ENCODE measurements around the gene FCN3. TPM values are rescaled to one million over a fixed set of nuclear protein-coding genes. Genes with fewer than 3 reads are reported as not detected.

Gene FCN3
- total RNA-seq, 4 donors from 2014 or later: 3.0 to 4.7 (median 4.3) TPM

- no peaks in the 10 kb centered on the region for H3K27me3 ChIP-seq
- no peaks in the 10 kb centered on the region for H3K9me3 ChIP-seq
- H3K27ac ChIP-seq: no peak overlapping the region
- intact Hi-C loops (cut with DNase I): no loop called here
- 84 to 88% methylated on average over 6 to 10 of the region's 17 CpGs for WGBS, 2 donors
- no peak overlapping the region for H3K4me3 ChIP-seq
- DNase-seq: no peak
- H3K4me1 ChIP-seq: peaks cover 5 to 38% (median 13%) of the 10 kb centered on the region in 3 donors
- peaks cover 42 to 70% (median 47%) of the 10 kb centered on the region in 3 donors for H3K36me3 ChIP-seq
- TF ChIP-seq POLR2A (IDR thresholded peaks at IDR 0.05): no peak
- no peak for TF ChIP-seq CTCF (IDR thresholded peaks at IDR 0.05)
Observed at GRCh38 chr1:27335506-27336422, 38.9 kb downstream of the FCN3 start.

- Histone ChIP-seq H3K27ac (no peak overlapping the region), H3K4me3 (no peak overlapping the region), H3K9me3 (no peaks in the 10 kb centered on the region), H3K36me3 (peaks cover 42 to 90% (median 47%) of the 10 kb centered on the region in 3 donors), H3K4me1 (peaks cover 5 to 27% (median 11%) of the 10 kb centered on the region in 3 donors), H3K27me3 (no peaks in the 10 kb centered on the region)
- WGBS, 2 donors: 79 to 100% methylated on average over 6 to 9 of the region's 17 CpGs
- TF ChIP-seq CTCF (IDR thresholded peaks at IDR 0.05) (no peak), POLR2A (IDR thresholded peaks at IDR 0.05) (no peak)
- DNase-seq: no peak
- intact Hi-C loops (cut with DNase I): no loop called here
Observed at GRCh38 chr1:27333717-27334279, 40.8 kb downstream of the FCN3 start.

GRCh38 chr1:27332536-27333281 lies 41.9 kb downstream of the FCN3 start:
- Histone ChIP-seq H3K27ac (peak overlapping the region in 2 of 4 donors; percentile 52 to 57), H3K4me1 (peaks cover 5 to 37% (median 11%) of the 10 kb centered on the region in 3 donors), H3K36me3 (peaks cover 42 to 100% (median 50%) of the 10 kb centered on the region in 3 donors), H3K4me3 (no peak overlapping the region), H3K27me3 (no peaks in the 10 kb centered on the region), H3K9me3 (no peaks in the 10 kb centered on the region)
- 72 to 81% methylated on average over 4 to 6 of the region's 11 CpGs for WGBS, 2 donors
- intact Hi-C loops (cut with DNase I): no loop called here
- DNase-seq: no peak
- TF ChIP-seq CTCF (IDR thresholded peaks at IDR 0.05): peak; percentile 76 to 86 (median 83)
- no peak for TF ChIP-seq POLR2A (IDR thresholded peaks at IDR 0.05)

- intact Hi-C loops (cut with DNase I): no loop called here
Observed at GRCh38 chr1:27331922-27332321, 42.7 kb downstream of the FCN3 start.

More at GRCh38 chr1:27331922-27332321, 42.7 kb downstream of the FCN3 start:
- DNase-seq: no peak
- TF ChIP-seq POLR2A (IDR thresholded peaks at IDR 0.05): no peak
- no peak for TF ChIP-seq CTCF (IDR thresholded peaks at IDR 0.05)
- no peaks in the 10 kb centered on the region for H3K27me3 ChIP-seq
- H3K4me1 ChIP-seq: peaks cover 6 to 45% (median 11%) of the 10 kb centered on the region in 3 donors
- H3K9me3 ChIP-seq: no peaks in the 10 kb centered on the region
- WGBS, 2 donors: 100% methylated on average over 1 of the region's 5 CpGs; no CpG with 5 or more reads in 1 of the 2 donors
- peaks cover 42 to 100% (median 49%) of the 10 kb centered on the region in 3 donors for H3K36me3 ChIP-seq
- no peak overlapping the region for H3K4me3 ChIP-seq
- peak overlapping the region in 2 of 4 donors; percentile 52 to 57 for H3K27ac ChIP-seq
